GM19099 (cell line): ENCODE data around the gene BIRC5.

Source experiments
- POLR2A ChIP-seq: IDR thresholded peaks from 3 replicates; pipeline ENCODE4 v1.6.1; 2011; ENCODE audit warnings: low read depth; ENCODE audit not compliant: insufficient read length; ENCODE audit errors: extremely low read depth

Gene BIRC5

DNA sequence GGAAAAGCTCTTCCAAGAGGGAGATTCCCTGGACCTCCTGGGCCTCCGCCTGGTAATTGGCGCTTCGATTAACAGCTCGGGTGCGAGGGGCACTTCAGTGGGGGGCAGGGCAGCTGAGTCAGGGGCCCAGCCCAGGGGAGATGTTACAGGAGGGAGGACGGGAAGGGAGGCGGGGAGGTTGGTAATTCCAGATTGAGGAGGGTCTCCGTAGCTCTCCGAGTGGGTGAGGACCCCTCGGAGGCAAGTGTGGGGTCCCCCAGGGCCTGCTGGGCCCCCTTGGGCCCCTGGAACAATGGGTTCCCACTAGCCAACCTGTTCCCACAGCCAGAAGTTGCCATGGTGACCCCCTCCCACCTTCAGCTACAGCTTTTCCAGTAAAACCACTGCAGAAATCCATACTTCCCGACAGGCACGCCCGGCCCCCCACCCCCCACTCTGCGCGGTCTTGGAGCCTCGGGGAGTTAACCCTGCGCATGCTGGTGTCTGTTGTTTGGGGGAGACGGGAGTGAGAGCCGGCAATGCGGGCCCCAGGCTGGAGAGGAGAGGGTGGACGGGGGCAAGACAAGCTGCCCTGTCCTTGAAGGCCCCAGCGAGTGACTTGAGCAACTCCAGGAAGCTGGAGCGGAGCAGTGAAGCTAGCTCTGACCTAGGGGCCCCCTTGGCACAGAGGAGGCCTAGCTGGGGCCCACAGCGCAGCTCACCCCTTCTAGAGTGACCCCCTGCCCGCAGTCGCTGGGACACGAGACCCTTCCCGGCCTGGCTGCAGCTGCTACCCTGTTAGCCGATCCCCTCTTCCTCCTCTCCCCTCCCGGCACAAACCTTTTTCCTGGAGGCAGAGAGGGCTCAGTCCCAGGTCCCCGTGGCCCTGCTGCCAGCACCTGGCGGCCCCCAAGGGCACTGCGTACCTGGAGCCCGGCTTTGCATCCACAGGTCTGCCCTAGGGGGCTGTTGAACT, 55.2 kb downstream of the BIRC5 start:
- no peak for TF ChIP-seq POLR2A

DNA sequence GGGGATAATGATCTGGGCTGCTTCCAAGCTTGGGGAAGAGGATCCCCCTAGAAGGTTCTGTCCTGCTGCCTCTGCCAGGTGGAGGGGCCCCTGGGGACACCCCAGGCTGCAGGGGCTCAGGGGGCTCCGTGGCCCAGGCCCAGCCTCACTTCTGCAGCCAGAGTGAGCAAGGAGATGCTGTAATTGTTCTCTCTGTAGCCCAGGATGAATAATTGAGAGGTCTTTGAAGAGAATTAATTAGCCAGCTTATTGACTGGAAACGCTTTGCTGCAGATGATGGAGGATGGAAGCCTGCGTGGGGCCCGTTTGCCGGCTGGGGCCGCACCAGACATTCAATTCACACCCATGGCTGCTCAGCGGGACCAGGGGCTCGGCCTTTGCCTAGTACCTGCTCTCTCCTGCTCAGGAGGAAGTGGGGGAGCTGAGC, 55.9 kb downstream of the BIRC5 start:
- TF ChIP-seq POLR2A = no peak

DNA sequence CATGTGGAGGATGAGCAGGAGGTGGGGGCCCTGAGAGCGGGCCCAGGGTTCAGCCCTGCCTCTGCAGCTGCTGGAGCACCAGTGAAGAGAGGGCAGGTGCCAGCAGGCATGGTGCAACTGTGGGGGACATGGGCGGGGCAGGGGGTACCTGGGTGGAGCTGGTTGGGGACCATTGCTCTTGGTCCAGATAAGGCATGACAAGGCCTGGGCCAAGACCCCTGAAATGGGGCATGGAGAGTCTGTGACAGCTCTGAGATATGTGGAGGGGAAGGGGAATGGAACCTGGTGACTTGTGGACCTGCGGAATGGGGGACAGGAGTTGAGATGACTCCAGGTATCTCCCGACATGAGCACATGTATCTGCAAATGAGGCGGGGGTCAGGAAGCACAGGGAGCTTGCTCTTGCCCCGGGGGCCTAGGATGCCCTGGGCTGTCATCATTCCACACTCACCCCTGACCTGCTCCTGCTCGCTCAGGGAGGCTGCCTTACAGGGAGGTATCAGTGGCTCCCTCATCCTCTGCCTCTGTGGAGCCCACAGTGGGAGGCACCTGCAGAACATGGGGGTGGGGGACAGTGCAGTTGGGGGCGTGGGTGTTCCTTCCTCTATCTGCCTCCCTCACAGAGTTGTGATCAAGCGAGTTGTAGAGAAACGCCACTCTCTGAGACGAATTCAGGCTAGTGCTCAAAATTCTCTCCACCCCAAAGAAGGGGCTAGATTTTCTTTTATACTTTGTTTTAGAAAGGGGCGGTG, 57.5 kb downstream of the BIRC5 start:
- TF ChIP-seq POLR2A = no peak

- no peak for TF ChIP-seq POLR2A
Observed at GRCh38 chr17:78272181-78272913, 58.3 kb downstream of the BIRC5 start.

- TF ChIP-seq POLR2A = no peak
Observed at GRCh38 chr17:78272914-78273258, 58.8 kb downstream of the BIRC5 start.

DNA sequence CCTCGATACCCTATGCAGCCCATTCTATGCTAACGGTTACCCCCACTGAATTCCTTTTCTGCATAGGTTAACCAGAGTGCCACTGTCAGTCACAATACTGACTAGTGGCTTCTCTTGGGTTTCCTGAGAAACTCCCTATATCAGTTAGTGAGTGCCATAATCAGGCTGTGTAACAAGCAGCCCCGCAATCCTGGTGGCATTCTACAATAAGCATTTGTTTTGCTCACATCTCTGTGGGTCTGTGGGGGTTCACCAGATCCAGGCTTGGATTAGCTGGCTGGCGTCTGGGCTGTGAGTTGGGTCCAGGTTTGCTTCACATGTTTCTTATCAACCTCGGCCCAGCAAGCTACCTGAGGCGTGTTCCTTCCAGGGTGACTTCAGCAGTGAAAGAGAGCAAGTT, 59.8 kb downstream of the BIRC5 start:
- TF ChIP-seq POLR2A = no peak
